ENCODE data around the gene NFIC. TPM values are rescaled to one million over a fixed set of nuclear protein-coding genes. Genes with fewer than 3 reads are reported as not detected.

Gene NFIC
- total RNA-seq, 4 donors from 2014 or later = 138 to 200 (median 160) TPM

- H3K4me1 ChIP-seq = peaks cover 0 to 65% (median 23%) of the 10 kb centered on the region in 4 donors
- H3K9me3 ChIP-seq = no peaks in the 10 kb centered on the region
- 62 to 72% methylated on average over 15 to 16 of the region's 16 CpGs for WGBS, 2 donors
- TF ChIP-seq CTCF (IDR thresholded peaks at IDR 0.05) = no peak
- TF ChIP-seq POLR2A (IDR thresholded peaks at IDR 0.05) = no peak
- TF ChIP-seq EP300 (IDR thresholded peaks at IDR 0.05) = no peak
- H3K27ac ChIP-seq = peak overlapping the region; percentile 9 to 100 (median 64)
- H3K27me3 ChIP-seq = no peaks in the 10 kb centered on the region
- DNase-seq (ENCODE audit: low spot score in 2 of 2) = no peak
- no peak overlapping the region for H3K4me3 ChIP-seq
- no peaks in the 10 kb centered on the region for H3K36me3 ChIP-seq
Measured at GRCh38 chr19:3363841-3364500, 2.4 kb upstream of the NFIC start.

GRCh38 chr19:3364501-3364858 is 1.9 kb upstream of the NFIC start:
- DNase-seq (ENCODE audit: low spot score in 2 of 2) = no peak
- Histone ChIP-seq H3K9me3 (no peaks in the 10 kb centered on the region), H3K4me3 (no peak overlapping the region), H3K27ac (peak overlapping the region; percentile 27 to 100 (median 98)), H3K27me3 (no peaks in the 10 kb centered on the region), H3K36me3 (no peaks in the 10 kb centered on the region), H3K4me1 (peaks cover 0 to 70% (median 25%) of the 10 kb centered on the region in 4 donors)
- no peak for TF ChIP-seq POLR2A (IDR thresholded peaks at IDR 0.05)
- TF ChIP-seq EP300 (IDR thresholded peaks at IDR 0.05) = no peak
- no peak for TF ChIP-seq CTCF (IDR thresholded peaks at IDR 0.05)
- WGBS, 2 donors = 63 to 67% methylated on average over 4 of the region's 4 CpGs

- peak overlapping the region; percentile 87 to 99 (median 96) for H3K4me3 ChIP-seq
- TF ChIP-seq EP300 (IDR thresholded peaks at IDR 0.05) = no peak
- peaks cover 0 to 78% (median 27%) of the 10 kb centered on the region in 4 donors for H3K4me1 ChIP-seq
- no peaks in the 10 kb centered on the region for H3K36me3 ChIP-seq
- H3K27me3 ChIP-seq = no peaks in the 10 kb centered on the region
- no peak for DNase-seq (ENCODE audit: low spot score in 2 of 2)
- H3K27ac ChIP-seq = peak overlapping the region; percentile 97 to 100 (median 100)
- WGBS, 2 donors = 31 to 43% methylated on average over 5 to 7 of the region's 9 CpGs
- no peaks in the 10 kb centered on the region for H3K9me3 ChIP-seq
Measured at GRCh38 chr19:3365093-3365835, 1.1 kb upstream of the NFIC start.

GRCh38 chr19:3366753-3367627 is 607 bp downstream of the NFIC start:
- no peaks in the 10 kb centered on the region for H3K36me3 ChIP-seq
- no peak for DNase-seq (ENCODE audit: low spot score in 2 of 2)
- no peaks in the 10 kb centered on the region for H3K27me3 ChIP-seq
- H3K27ac ChIP-seq = peak overlapping the region; percentile 97 to 100 (median 100)
- WGBS, 2 donors = 0 to 2% methylated on average over 17 to 31 of the region's 65 CpGs
- peak overlapping the region; percentile 87 to 99 (median 96) for H3K4me3 ChIP-seq
- H3K9me3 ChIP-seq = no peaks in the 10 kb centered on the region
- peaks cover 0 to 82% (median 34%) of the 10 kb centered on the region in 4 donors for H3K4me1 ChIP-seq
- TF ChIP-seq EP300 (IDR thresholded peaks at IDR 0.05) (peak in 1 of 2 donors; percentile 42), CTCF (IDR thresholded peaks at IDR 0.05) (no peak), POLR2A (IDR thresholded peaks at IDR 0.05) (no peak)

GRCh38 chr19:3367628-3368440 is 1.5 kb downstream of the NFIC start:
- no peaks in the 10 kb centered on the region for H3K9me3 ChIP-seq
- H3K4me3 ChIP-seq = peak overlapping the region; percentile 87 to 99 (median 96)
- H3K4me1 ChIP-seq = peaks cover 0 to 82% (median 34%) of the 10 kb centered on the region in 4 donors
- no peak for TF ChIP-seq EP300 (IDR thresholded peaks at IDR 0.05)
- no peak for TF ChIP-seq POLR2A (IDR thresholded peaks at IDR 0.05)
- no peak for TF ChIP-seq CTCF (IDR thresholded peaks at IDR 0.05)
- 12 to 22% methylated on average over 15 to 18 of the region's 24 CpGs for WGBS, 2 donors
- peak overlapping the region; percentile 97 to 100 (median 100) for H3K27ac ChIP-seq
- H3K36me3 ChIP-seq = no peaks in the 10 kb centered on the region
- no peaks in the 10 kb centered on the region for H3K27me3 ChIP-seq
- no peak for DNase-seq (ENCODE audit: low spot score in 2 of 2)

All from tibial nerve (tissue), 4 donors.